22Rv1 (cell line): ENCODE measurements around the gene PAPPA.

Experiments used
- ZFX ChIP-seq: fragments of 450-650 bp; IDR thresholded peaks from 2 replicates; pipeline ENCODE4 v1.6.1; 2017; ENCODE audit warnings: antibody characterized with exemption, borderline replicate concordance
- TF ChIP-seq, protein P1 (sequence below): fragments of 450-650 bp; IDR thresholded peaks from 2 replicates; pipeline ENCODE4 v1.5.1; 2017; ENCODE audit warnings: mild to moderate bottlenecking

GRCh38 chr9:116286297-116286696 lies 132.7 kb downstream of the PAPPA start:
- TF ChIP-seq, protein P1, sequence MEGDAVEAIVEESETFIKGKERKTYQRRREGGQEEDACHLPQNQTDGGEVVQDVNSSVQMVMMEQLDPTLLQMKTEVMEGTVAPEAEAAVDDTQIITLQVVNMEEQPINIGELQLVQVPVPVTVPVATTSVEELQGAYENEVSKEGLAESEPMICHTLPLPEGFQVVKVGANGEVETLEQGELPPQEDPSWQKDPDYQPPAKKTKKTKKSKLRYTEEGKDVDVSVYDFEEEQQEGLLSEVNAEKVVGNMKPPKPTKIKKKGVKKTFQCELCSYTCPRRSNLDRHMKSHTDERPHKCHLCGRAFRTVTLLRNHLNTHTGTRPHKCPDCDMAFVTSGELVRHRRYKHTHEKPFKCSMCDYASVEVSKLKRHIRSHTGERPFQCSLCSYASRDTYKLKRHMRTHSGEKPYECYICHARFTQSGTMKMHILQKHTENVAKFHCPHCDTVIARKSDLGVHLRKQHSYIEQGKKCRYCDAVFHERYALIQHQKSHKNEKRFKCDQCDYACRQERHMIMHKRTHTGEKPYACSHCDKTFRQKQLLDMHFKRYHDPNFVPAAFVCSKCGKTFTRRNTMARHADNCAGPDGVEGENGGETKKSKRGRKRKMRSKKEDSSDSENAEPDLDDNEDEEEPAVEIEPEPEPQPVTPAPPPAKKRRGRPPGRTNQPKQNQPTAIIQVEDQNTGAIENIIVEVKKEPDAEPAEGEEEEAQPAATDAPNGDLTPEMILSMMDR: no peak
- no peak for TF ChIP-seq ZFX
